K562 (cell line): ENCODE data around the gene LIPT2. TPM values are rescaled to one million over a fixed set of nuclear protein-coding genes. Genes with fewer than 3 reads are reported as not detected.

Experiments
- ATAC-seq: fragments of 200-7000 bp; cut with Tn5 transposase; 3 replicates; pipeline ENCODE4 v1.9.1; 2020; ENCODE audit warnings: moderate library complexity
- BruUV-seq: library from RNA; stranded (reverse); fragments of 400-500 nt; replicated peaks from 2 replicates; lab custom pipeline; 2021; lab: Mats Ljungman, UMichigan
- CTCF ChIA-PET: fragments of 300-600 bp; formaldehyde crosslinking; extraction: SDS; loops from one replicate; lab custom pipeline; 2021; ENCODE audit warnings: low intra/inter-chr PET ratio; lab: Yijun Ruan, JAX
- POLR2A ChIA-PET: fragments of 300-600, 350-650 bp; sonication (Branson Sonifier 250); formaldehyde crosslinking; extraction: SDS; loops from one replicate; lab custom pipeline; 2021; ENCODE audit warnings: antibody characterized with exemption, inconsistent platforms; lab: Yijun Ruan, JAX
- DNase-seq, 4 experiments: peaks; one replicate each; pipeline versions ENCODE4 v3.0.0 to v3.0.0-alpha.2; 2011 to 2018; ENCODE audit warnings: low spot score in 3 of 4, mixed read lengths in 3 of 4; ENCODE audit errors: extremely low read depth in 1 of 4
- FAIRE-seq: peaks from 2 replicates; lab custom pipeline; 2011; peaks lifted over from hg19 to GRCh38; lab: Jason Lieb, UNC
- H2AFZ ChIP-seq: 2 replicates; pipeline ENCODE4 v1.6.0; 2011; ENCODE audit warnings: low read depth, low read length, control low read depth, inconsistent platforms
- H3K27ac ChIP-seq: fragments of 200-600 bp; 3 replicates; pipeline ENCODE4 v1.8.0; 2011; ENCODE audit warnings: low read depth, mild to moderate bottlenecking, control low read depth, inconsistent platforms, low read length, moderate library complexity, mixed read lengths; ENCODE audit errors: extremely low read depth
- H3K27me3 ChIP-seq, 2 experiments: fragments of 300-600 bp in 1 of 2; 2 replicates in 1 of 2; 3 replicates in 1 of 2; pipeline versions ENCODE4 v1.6.0 to v1.8.0; 2011; ENCODE audit warnings: inconsistent platforms in 2 of 2, low read length in 2 of 2, mild to moderate bottlenecking in 1 of 2, mixed read lengths in 1 of 2, moderate library complexity in 1 of 2; ENCODE audit not compliant: control insufficient read depth in 2 of 2, insufficient read depth in 2 of 2
- H3K36me3 ChIP-seq: fragments of 300-600 bp; 3 replicates; pipeline ENCODE4 v1.8.0; 2011; ENCODE audit warnings: mild to moderate bottlenecking, low read length, inconsistent platforms; ENCODE audit not compliant: control insufficient read depth, insufficient read depth
- H3K4me1 ChIP-seq, 2 experiments: fragments of 200-600 bp in 1 of 2; replicated peaks in 1 of 2; 2 replicates in 1 of 2; 3 replicates in 1 of 2; pipeline versions ENCODE4 v1.5.1 to v1.8.0; 2011; ENCODE audit warnings: inconsistent platforms in 2 of 2, low read length in 2 of 2, mild to moderate bottlenecking in 1 of 2, mixed read lengths in 1 of 2, moderate library complexity in 1 of 2; ENCODE audit not compliant: control insufficient read depth in 2 of 2, insufficient read depth in 2 of 2
- H3K4me2 ChIP-seq: 2 replicates; pipeline ENCODE4 v1.6.1; 2011; ENCODE audit warnings: low read length, control low read depth, inconsistent platforms, mixed read lengths; ENCODE audit not compliant: insufficient read depth
- H3K4me3 ChIP-seq: fragments of 200-600 bp; sonication (generic), shearing (Covaris generic); 2 replicates; pipeline ENCODE4 v1.5.1; 2016; ENCODE audit warnings: control low read depth, inconsistent platforms
- H3K79me2 ChIP-seq: fragments of 200-600 bp; 3 replicates; pipeline ENCODE4 v1.8.0; 2011; ENCODE audit warnings: low read length, inconsistent platforms; ENCODE audit not compliant: control insufficient read depth, insufficient read depth
- H3K9ac ChIP-seq, 2 experiments: 2 replicates each; pipeline versions ENCODE4 v1.6.0 to v1.6.1; 2011; ENCODE audit warnings: low read depth in 2 of 2, low read length in 2 of 2, control low read depth in 1 of 2, inconsistent platforms in 1 of 2, mild to moderate bottlenecking in 1 of 2, mixed read lengths in 1 of 2; ENCODE audit not compliant: insufficient read depth in 1 of 2
- H3K9me1 ChIP-seq: one replicate; pipeline ENCODE4 v1.6.0; 2011; ENCODE audit warnings: inconsistent platforms, mild to moderate bottlenecking, low read length, moderate library complexity; ENCODE audit not compliant: control insufficient read depth, insufficient read depth
- H3K9me3 ChIP-seq: replicated peaks from 2 replicates; pipeline ENCODE4 v1.5.1; 2011; ENCODE audit warnings: low read depth, low read length, inconsistent platforms; ENCODE audit not compliant: control insufficient read depth, insufficient read depth
- H4K20me1 ChIP-seq: replicated peaks from 2 replicates; pipeline ENCODE4 v1.6.1; 2011; ENCODE audit warnings: low read length, inconsistent platforms, mixed read lengths; ENCODE audit not compliant: control insufficient read depth, insufficient read depth
- CHD2 ChIP-seq: IDR thresholded peaks from 2 replicates; pipeline ENCODE4 v1.6.1; 2011; ENCODE audit warnings: low read depth, low read length
- EHMT2 ChIP-seq: fragments of 450-650 bp; IDR thresholded peaks from 2 replicates; pipeline ENCODE4 v1.6.1; 2018; ENCODE audit warnings: antibody characterized with exemption
- KLF16 ChIP-seq: IDR thresholded peaks from 2 replicates; pipeline ENCODE4 v1.6.1; 2016; ENCODE audit warnings: antibody characterized with exemption
- RAD51 ChIP-seq: fragments of 450-650 bp; IDR thresholded peaks from 2 replicates; pipeline ENCODE4 v1.7.1; 2016; ENCODE audit warnings: low read depth, mild to moderate bottlenecking, borderline replicate concordance
- SLC30A9 ChIP-seq: fragments of 250-450 bp; sonication (Bioruptor Pico); IDR thresholded peaks from 2 replicates; pipeline ENCODE4 v1.8.0; 2022; ENCODE audit warnings: mild to moderate bottlenecking, moderate library complexity
- ZNF717 ChIP-seq: fragments of 250-450 bp; sonication (Bioruptor Pico); IDR thresholded peaks from 2 replicates; pipeline ENCODE4 v1.5.0; 2021
- whole genome bisulfite sequencing: fragments of 100-300 bp; shearing (Covaris generic); methylation state at CpG from one replicate; pipeline ENCODE4 v1.1.6; 2016; ENCODE audit warnings: low coverage, mixed read lengths; ENCODE audit not compliant: insufficient coverage; ENCODE audit errors: missing lambda C conversion rate; 5-methylcytosine and 5-hydroxymethylcytosine counted together
- in situ Hi-C: fragments of 300-500 bp; cut with MboI; formaldehyde crosslinking; loops from 4 replicates; pipeline ENCODE4 v1.15.0; 2018; ENCODE audit warnings: inconsistent platforms, mixed read lengths
- intact Hi-C: fragments of 100-400 bp; cut with micrococcal nuclease; formaldehyde crosslinking; loops from 2 replicates; pipeline ENCODE4 v1.14.2; 2022
- polyA plus RNA-seq, 8 experiments: library from polyadenylated mRNA; depleted of rRNA in 4 of 8; stranded (reverse) in 5 of 8; unstranded in 3 of 8; fragments of >200 nt; fragmentation: Nextera tagmentation in 2 of 8; fragmentation: Illumina TruSeq in 1 of 8; extraction: Ambion mirVana in 2 of 8; extraction: Trizol in 1 of 8; gene quantifications; 2 replicates each; pipeline versions ENCODE4 v1.2.1 to v1.2.3, GENCODE V29; 2011 to 2014; ENCODE audit warnings: inconsistent platforms in 1 of 8, missing spikeins in 1 of 8
- total RNA-seq, 7 experiments: library from RNA; depleted of rRNA in 6 of 7; stranded (reverse); fragments of >200 nt in 6 of 7; fragmentation: Illumina TruSeq in 2 of 7; extraction: Trizol in 2 of 7; gene quantifications; 2 replicates each; pipeline versions ENCODE4 v1.2.1 to v1.2.3, GENCODE V29; 2011 to 2021; ENCODE audit warnings: low replicate concordance in 1 of 7
- TF ChIP-seq, protein P1 (sequence below), 2 experiments: fragments of 250-450 bp in 1 of 2; fragments of 450-650 bp in 1 of 2; sonication (Bioruptor Pico) in 1 of 2; IDR thresholded peaks; 2 replicates each; pipeline versions ENCODE4 v1.6.1 to v1.8.0; 2016 to 2021; ENCODE audit warnings: mild to moderate bottlenecking in 2 of 2, moderate library complexity in 2 of 2, missing compliant biosample characterization in 1 of 2, missing genetic modification characterization in 1 of 2
- TF ChIP-seq, protein P2 (sequence below): fragments of 250-450 bp; sonication (Bioruptor Pico); IDR thresholded peaks from 2 replicates; pipeline ENCODE4 v1.4.0; 2020; ENCODE audit warnings: mild to moderate bottlenecking, moderate library complexity

Gene LIPT2
- total and polyA plus RNA-seq, 9 of the 15 experiments (the other 6 are each of a cell fraction or from before 2014, with no cell fraction given) = 1.00 to 5.2 (median 3.5) TPM

DNA sequence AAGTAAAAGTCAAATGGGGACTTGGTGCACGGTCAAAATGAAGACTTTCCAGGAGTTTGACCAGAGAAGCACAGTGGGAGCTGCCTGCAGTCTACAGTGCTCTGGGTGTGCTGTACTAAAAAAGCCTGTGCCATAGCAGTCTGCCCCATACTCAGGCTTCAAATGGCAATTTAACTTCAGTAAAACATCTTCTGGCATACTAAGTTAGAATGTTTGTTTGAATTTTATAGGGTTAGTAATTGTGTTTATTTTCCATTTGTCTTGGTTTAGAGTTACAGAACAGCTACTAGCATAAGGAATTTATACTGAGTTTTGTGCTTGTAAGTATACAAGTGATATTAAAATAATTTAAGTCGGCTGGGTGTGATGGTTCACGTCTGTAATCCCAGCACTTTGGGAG lies 29.3 kb upstream of the LIPT2 start:
- TF ChIP-seq, protein P1, sequence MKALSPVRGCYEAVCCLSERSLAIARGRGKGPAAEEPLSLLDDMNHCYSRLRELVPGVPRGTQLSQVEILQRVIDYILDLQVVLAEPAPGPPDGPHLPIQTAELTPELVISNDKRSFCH (CRISPR knock-in tag; IDR thresholded peaks at IDR 0.05) = no peak
- TF ChIP-seq, protein P1 (tag; IDR thresholded peaks at IDR 0.05) = no peak
- TF ChIP-seq EHMT2 (no peak), ZNF717 (no peak), KLF16 (no peak), CHD2 (no peak), RAD51 (no peak), SLC30A9 (CRISPR knock-in tag) (no peak)
- TF ChIP-seq, protein P2, sequence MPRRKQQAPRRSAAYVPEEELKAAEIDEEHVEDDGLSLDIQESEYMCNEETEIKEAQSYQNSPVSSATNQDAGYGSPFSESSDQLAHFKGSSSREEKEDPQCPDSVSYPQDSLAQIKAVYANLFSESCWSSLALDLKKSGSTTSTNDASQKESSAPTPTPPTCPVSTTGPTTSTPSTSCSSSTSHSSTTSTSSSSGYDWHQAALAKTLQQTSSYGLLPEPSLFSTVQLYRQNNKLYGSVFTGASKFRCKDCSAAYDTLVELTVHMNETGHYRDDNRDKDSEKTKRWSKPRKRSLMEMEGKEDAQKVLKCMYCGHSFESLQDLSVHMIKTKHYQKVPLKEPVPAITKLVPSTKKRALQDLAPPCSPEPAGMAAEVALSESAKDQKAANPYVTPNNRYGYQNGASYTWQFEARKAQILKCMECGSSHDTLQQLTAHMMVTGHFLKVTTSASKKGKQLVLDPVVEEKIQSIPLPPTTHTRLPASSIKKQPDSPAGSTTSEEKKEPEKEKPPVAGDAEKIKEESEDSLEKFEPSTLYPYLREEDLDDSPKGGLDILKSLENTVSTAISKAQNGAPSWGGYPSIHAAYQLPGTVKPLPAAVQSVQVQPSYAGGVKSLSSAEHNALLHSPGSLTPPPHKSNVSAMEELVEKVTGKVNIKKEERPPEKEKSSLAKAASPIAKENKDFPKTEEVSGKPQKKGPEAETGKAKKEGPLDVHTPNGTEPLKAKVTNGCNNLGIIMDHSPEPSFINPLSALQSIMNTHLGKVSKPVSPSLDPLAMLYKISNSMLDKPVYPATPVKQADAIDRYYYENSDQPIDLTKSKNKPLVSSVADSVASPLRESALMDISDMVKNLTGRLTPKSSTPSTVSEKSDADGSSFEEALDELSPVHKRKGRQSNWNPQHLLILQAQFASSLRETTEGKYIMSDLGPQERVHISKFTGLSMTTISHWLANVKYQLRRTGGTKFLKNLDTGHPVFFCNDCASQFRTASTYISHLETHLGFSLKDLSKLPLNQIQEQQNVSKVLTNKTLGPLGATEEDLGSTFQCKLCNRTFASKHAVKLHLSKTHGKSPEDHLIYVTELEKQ = no peak
- ATAC-seq (no peak), FAIRE-seq (no peak), DNase-seq (no peak)
- Histone ChIP-seq H3K4me3 (no peak overlapping the region), H3K9me3 (no peaks in the 10 kb centered on the region), H3K27me3 (peaks cover 0 to 2% of the 10 kb centered on the region in 2 experiments; a peak in 4 of 5 replicates), H3K79me2 (no peaks in the 10 kb centered on the region), H2AFZ (no peak overlapping the region), H3K9ac (no peak overlapping the region), H3K4me1 (no peaks in the 10 kb centered on the region), H3K9me1 (no peaks in the 10 kb centered on the region), H3K36me3 (no peaks in the 10 kb centered on the region), H4K20me1 (no peaks in the 10 kb centered on the region), H3K27ac (no peak overlapping the region), H3K4me2 (no peak overlapping the region)
- no TSS peak for BruUV-seq
- CTCF ChIA-PET = no interaction called here
- intact Hi-C loops = no loop called here
- 0% methylated on average over 3 of the region's 3 CpGs for WGBS
- POLR2A ChIA-PET = interaction anchor here (1.3 kb wide), 1 partner anchor 8 kb away, joined by 3 read pairs; no protein-coding TSS in a partner anchor
- in situ Hi-C loops = no loop called here
